ENCODE results near the gene MERTK. TPM values are rescaled to one million over a fixed set of nuclear protein-coding genes. Genes with fewer than 3 reads are reported as not detected.
A peak's percentile ranks its signal among the peaks of the same experiment; 100 is the strongest.

Gene MERTK
- total and polyA plus RNA-seq, 2 of the 13 experiments (the other 11 are each of a cell fraction or from before 2014, with no cell fraction given) = 37.3 to 44.7 TPM

- TF ChIP-seq, protein P1, sequence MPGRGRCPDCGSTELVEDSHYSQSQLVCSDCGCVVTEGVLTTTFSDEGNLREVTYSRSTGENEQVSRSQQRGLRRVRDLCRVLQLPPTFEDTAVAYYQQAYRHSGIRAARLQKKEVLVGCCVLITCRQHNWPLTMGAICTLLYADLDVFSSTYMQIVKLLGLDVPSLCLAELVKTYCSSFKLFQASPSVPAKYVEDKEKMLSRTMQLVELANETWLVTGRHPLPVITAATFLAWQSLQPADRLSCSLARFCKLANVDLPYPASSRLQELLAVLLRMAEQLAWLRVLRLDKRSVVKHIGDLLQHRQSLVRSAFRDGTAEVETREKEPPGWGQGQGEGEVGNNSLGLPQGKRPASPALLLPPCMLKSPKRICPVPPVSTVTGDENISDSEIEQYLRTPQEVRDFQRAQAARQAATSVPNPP (CRISPR knock-in tag; IDR thresholded peaks at IDR 0.05) = no peak
- no peak for TF ChIP-seq HCFC1 (IDR thresholded peaks at IDR 0.05; ENCODE audit: low read depth, low read length)
- no peak for TF ChIP-seq SCMH1 (CRISPR knock-in tag; IDR thresholded peaks at IDR 0.05; ENCODE audit: borderline replicate concordance)
- TF ChIP-seq BRCA1 (CRISPR knock-in tag; IDR thresholded peaks at IDR 0.05) = no peak
- no peak for TF ChIP-seq ZNF883 (CRISPR knock-in tag; IDR thresholded peaks at IDR 0.05; ENCODE audit: not compliant biosample characterization)
- TF ChIP-seq, protein P2, sequence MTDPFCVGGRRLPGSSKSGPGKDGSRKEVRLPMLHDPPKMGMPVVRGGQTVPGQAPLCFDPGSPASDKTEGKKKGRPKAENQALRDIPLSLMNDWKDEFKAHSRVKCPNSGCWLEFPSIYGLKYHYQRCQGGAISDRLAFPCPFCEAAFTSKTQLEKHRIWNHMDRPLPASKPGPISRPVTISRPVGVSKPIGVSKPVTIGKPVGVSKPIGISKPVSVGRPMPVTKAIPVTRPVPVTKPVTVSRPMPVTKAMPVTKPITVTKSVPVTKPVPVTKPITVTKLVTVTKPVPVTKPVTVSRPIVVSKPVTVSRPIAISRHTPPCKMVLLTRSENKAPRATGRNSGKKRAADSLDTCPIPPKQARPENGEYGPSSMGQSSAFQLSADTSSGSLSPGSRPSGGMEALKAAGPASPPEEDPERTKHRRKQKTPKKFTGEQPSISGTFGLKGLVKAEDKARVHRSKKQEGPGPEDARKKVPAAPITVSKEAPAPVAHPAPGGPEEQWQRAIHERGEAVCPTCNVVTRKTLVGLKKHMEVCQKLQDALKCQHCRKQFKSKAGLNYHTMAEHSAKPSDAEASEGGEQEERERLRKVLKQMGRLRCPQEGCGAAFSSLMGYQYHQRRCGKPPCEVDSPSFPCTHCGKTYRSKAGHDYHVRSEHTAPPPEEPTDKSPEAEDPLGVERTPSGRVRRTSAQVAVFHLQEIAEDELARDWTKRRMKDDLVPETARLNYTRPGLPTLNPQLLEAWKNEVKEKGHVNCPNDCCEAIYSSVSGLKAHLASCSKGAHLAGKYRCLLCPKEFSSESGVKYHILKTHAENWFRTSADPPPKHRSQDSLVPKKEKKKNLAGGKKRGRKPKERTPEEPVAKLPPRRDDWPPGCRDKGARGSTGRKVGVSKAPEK (CRISPR knock-in tag; IDR thresholded peaks at IDR 0.05; ENCODE audit: borderline replicate concordance) = no peak
- no peak for TF ChIP-seq SNAI1 (CRISPR knock-in tag; IDR thresholded peaks at IDR 0.05; ENCODE audit: borderline replicate concordance)
- 0 out of 2 replicates have a peak, but pooled peaks have one; percentile 24 for TF ChIP-seq PHF8 (CRISPR knock-in tag; IDR thresholded peaks at IDR 0.05)
Measured at GRCh38 chr2:111995148-111995547, 96.7 kb downstream of the MERTK start (continued).

- BruUV-seq (replicated peaks) = no TSS peak
- no peaks in the 10 kb centered on the region for H3K9me3 ChIP-seq (ENCODE audit: low read length)
- ChIA-PET POLR2A (no interaction called here), CTCF (ENCODE audit: low intra/inter-chr PET ratio, low total read pairs) (no interaction called here)
- DNase-seq (ENCODE audit: low spot score) = no peak
- no peak overlapping the region for H2AFZ ChIP-seq (ENCODE audit: low read length)
- no peak overlapping the region for H3K27ac ChIP-seq (ENCODE audit: extremely low read length, insufficient read depth, low read length)
- FAIRE-seq = no peak
- no peak overlapping the region for H3K9ac ChIP-seq (ENCODE audit: insufficient read depth, low read depth, low read length)
- WGBS (ENCODE audit: low lambda C conversion rate) = 85% methylated on average over 4 of the region's 4 CpGs
- H3K4me3 ChIP-seq (replicated peaks in 1 of 3; ENCODE audit: insufficient read depth in 1 of 3, low read depth in 2 of 3, low read length in 3 of 3) = no peak overlapping the region
- ATAC-seq = no peak
- no peak overlapping the region for H3K4me2 ChIP-seq (ENCODE audit: low read depth, low read length)
- no peaks in the 10 kb centered on the region for H3K27me3 ChIP-seq (ENCODE audit: control insufficient read depth in 1 of 2, insufficient read depth in 2 of 2, low read length in 2 of 2)
- in situ Hi-C loops (cut with HindIII; ENCODE audit: extremely low pct_ligation_motif_present, low pct_unique_long_range_greater_than_20kb) = no loop called here
- intact Hi-C loops (cut with micrococcal nuclease; ENCODE audit: unreplicated experiment) = no loop called here
- peaks cover 13% of the 10 kb centered on the region for H3K4me1 ChIP-seq (ENCODE audit: insufficient read depth, low read length)
- no peaks in the 10 kb centered on the region for H3K79me2 ChIP-seq (ENCODE audit: insufficient read depth, low read length)
- H3K36me3 ChIP-seq (replicated peaks in 1 of 2; ENCODE audit: control insufficient read depth in 1 of 2, insufficient read depth in 2 of 2, low read length in 2 of 2) = peaks cover 27 to 78% of the 10 kb centered on the region in 2 experiments
- no peaks in the 10 kb centered on the region for H4K20me1 ChIP-seq (ENCODE audit: insufficient read depth, low read length)
- TF ChIP-seq CAMTA2 (CRISPR knock-in tag; IDR thresholded peaks at IDR 0.05; ENCODE audit: borderline replicate concordance) (no peak), ZNF639 (CRISPR knock-in tag; conservative IDR thresholded peaks at IDR 0.05) (no peak), ATRX (CRISPR knock-in tag; IDR thresholded peaks at IDR 0.05; ENCODE audit: borderline replicate concordance) (no peak), ZNF775 (CRISPR knock-in tag; IDR thresholded peaks at IDR 0.05; ENCODE audit: borderline replicate concordance) (no peak), CCDC6 (CRISPR knock-in tag; IDR thresholded peaks at IDR 0.05) (no peak), ZNF709 (CRISPR knock-in tag; IDR thresholded peaks at IDR 0.05) (no peak), RBAK (CRISPR knock-in tag; IDR thresholded peaks at IDR 0.05) (no peak), FOXO1 (CRISPR knock-in tag; IDR thresholded peaks at IDR 0.05) (no peak), ONECUT2 (CRISPR knock-in tag; IDR thresholded peaks at IDR 0.05) (no peak)
- TF ChIP-seq, protein P3, sequence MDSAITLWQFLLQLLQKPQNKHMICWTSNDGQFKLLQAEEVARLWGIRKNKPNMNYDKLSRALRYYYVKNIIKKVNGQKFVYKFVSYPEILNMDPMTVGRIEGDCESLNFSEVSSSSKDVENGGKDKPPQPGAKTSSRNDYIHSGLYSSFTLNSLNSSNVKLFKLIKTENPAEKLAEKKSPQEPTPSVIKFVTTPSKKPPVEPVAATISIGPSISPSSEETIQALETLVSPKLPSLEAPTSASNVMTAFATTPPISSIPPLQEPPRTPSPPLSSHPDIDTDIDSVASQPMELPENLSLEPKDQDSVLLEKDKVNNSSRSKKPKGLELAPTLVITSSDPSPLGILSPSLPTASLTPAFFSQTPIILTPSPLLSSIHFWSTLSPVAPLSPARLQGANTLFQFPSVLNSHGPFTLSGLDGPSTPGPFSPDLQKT (CRISPR knock-in tag; IDR thresholded peaks at IDR 0.05; ENCODE audit: borderline replicate concordance) = no peak
Measured at GRCh38 chr2:111999809-112000208, 101.4 kb downstream of the MERTK start.
